Spleen (tissue), 11 donors: ENCODE results near the gene FMOD. TPM values are rescaled to one million over a fixed set of nuclear protein-coding genes. Genes with fewer than 3 reads are reported as not detected.

Experiments used
- DNase-seq: peaks from one replicate; pipeline ENCODE4 v3.0.0-alpha.2; 2020
- H3K27ac ChIP-seq, 8 donors: fragments of 200-600 bp; sonication (generic) in 7 of 8; 1 replicate in 4 of 8; 2 replicates in 4 of 8; pipeline versions ENCODE4 v1.5.0 to v1.8.0; 2016 to 2021; ENCODE audit warnings: inconsistent platforms in 4 of 8, mild to moderate bottlenecking in 4 of 8, moderate library complexity in 1 of 8
- H3K27me3 ChIP-seq, 7 donors: fragments of 200-600 bp; sonication (generic) in 6 of 7; replicated peaks in 1 of 7; 1 replicate in 4 of 7; 2 replicates in 3 of 7; pipeline versions ENCODE4 v1.5.0 to v1.8.0; 2016 to 2021; ENCODE audit warnings: inconsistent platforms in 3 of 7, mild to moderate bottlenecking in 1 of 7
- H3K36me3 ChIP-seq, 6 donors: fragments of 200-600 bp; sonication (generic) in 5 of 6; 1 replicate in 4 of 6; 2 replicates in 2 of 6; pipeline versions ENCODE4 v1.5.0 to v1.8.0; 2016 to 2021; ENCODE audit warnings: inconsistent platforms in 2 of 6
- H3K4me1 ChIP-seq, 6 donors: fragments of 200-600 bp; sonication (generic) in 5 of 6; 1 replicate in 3 of 6; 2 replicates in 3 of 6; pipeline versions ENCODE4 v1.5.0 to v1.8.0; 2016 to 2021; ENCODE audit warnings: inconsistent platforms in 3 of 6
- H3K4me3 ChIP-seq, 8 donors: fragments of 200-600 bp; sonication (generic) in 7 of 8; 1 replicate in 4 of 8; 2 replicates in 4 of 8; pipeline versions ENCODE4 v1.5.0 to v1.8.0; 2016 to 2021; ENCODE audit warnings: inconsistent platforms in 4 of 8, mild to moderate bottlenecking in 4 of 8, moderate library complexity in 2 of 8
- H3K9me3 ChIP-seq, 8 donors: fragments of 200-600 bp; sonication (generic) in 7 of 8; 1 replicate in 4 of 8; 2 replicates in 4 of 8; pipeline versions ENCODE4 v1.5.0 to v1.8.0; 2016 to 2021; ENCODE audit warnings: inconsistent platforms in 4 of 8
- POLR2A ChIP-seq, 3 donors: fragments of 450-650 bp; IDR thresholded peaks; one replicate each; pipeline ENCODE4 v1.5.1; 2017; ENCODE audit warnings: antibody characterized with exemption in 3 of 3, mild to moderate bottlenecking in 1 of 3
- POLR2AphosphoS5 ChIP-seq, 3 donors: sonication (generic); formaldehyde crosslinking; IDR thresholded peaks; one replicate each; pipeline ENCODE4 v1.5.1; 2017; ENCODE audit warnings: antibody characterized with exemption in 3 of 3
- WGBS, 5 donors: extraction: QIAGEN DNeasy Blood & Tissue Kit in 3 of 5; methylation state at CpG; one replicate each; pipeline versions ENCODE4 v1.1.5 to v1.1.7; 2013 to 2018; 5-methylcytosine and 5-hydroxymethylcytosine counted together
- intact Hi-C: fragments of 100-400 bp; cut with DNase I; formaldehyde crosslinking; loops from one replicate; pipeline ENCODE4 v1.15.0; 2023; ENCODE audit warnings: low total_unique reads
- polyA plus RNA-seq, 3 donors: library from polyadenylated mRNA; stranded (reverse); fragments of 200-250 nt; gene quantifications; one replicate each; pipeline ENCODE4 v1.2.1, GENCODE V29; 2013
- total RNA-seq, 7 donors: library from RNA; depleted of rRNA in 3 of 7; stranded (reverse); fragments of >200 nt in 3 of 7; fragmentation: NEBNext Ultra II Directional in 4 of 7; extraction: Animal tissue kit (Norgen Biotek cat#: 25700) in 4 of 7; gene quantifications; one replicate each; pipeline versions ENCODE4 v1.1.0 to v1.2.1, GENCODE V29; 2016 to 2021
- TF ChIP-seq, protein P1 (sequence below), 11 experiments: fragments of 200-600 bp in 7 of 11; fragments of 450-650 bp in 4 of 11; sonication (generic) in 4 of 11; IDR thresholded peaks in 8 of 11; conservative IDR thresholded peaks in 3 of 11; 1 replicate in 7 of 11; 2 replicates in 4 of 11; pipeline versions ENCODE4 v1.4.0 to v1.8.0; 2016 to 2021; ENCODE audit warnings: antibody characterized with exemption in 11 of 11, inconsistent platforms in 4 of 11, mild to moderate bottlenecking in 1 of 11
- donor health status: healthy with polysubstance abuse.
- donor health status: DM: no; HTN: no; CAD: no; lungs with moderate emphysema.
- donor health status: DM: no; HTN: no; CAD: no.
- donor health status: Bipolar disorder and iron deficiency.
- donor health status: healthy.
- donor health status: DM: no; HTN: no; CAD: no.
- donor health status: DM: yes; HTN: yes; CAD: no.

Gene FMOD
- total and polyA plus RNA-seq, 10 donors: 4.5 to 30.0 (median 17.0) TPM

- Histone ChIP-seq H3K4me1 (peaks cover 40 to 82% (median 77%) of the 10 kb centered on the region in 6 donors), H3K27ac (peak within 1 kb of the TSS; percentile 97 to 100 (median 99)), H3K9me3 (no peaks in the 10 kb centered on the region), H3K36me3 (peaks cover 0 to 36% (median 29%) of the 10 kb centered on the region in 6 donors), H3K27me3 (no peaks in the 10 kb centered on the region), H3K4me3 (peak within 1 kb of the TSS; percentile 63 to 100 (median 93))
- WGBS, 5 donors: 1 to 3% (median 1%) methylated on average over 18 to 79 of the region's 79 CpGs
- TF ChIP-seq, protein P1, sequence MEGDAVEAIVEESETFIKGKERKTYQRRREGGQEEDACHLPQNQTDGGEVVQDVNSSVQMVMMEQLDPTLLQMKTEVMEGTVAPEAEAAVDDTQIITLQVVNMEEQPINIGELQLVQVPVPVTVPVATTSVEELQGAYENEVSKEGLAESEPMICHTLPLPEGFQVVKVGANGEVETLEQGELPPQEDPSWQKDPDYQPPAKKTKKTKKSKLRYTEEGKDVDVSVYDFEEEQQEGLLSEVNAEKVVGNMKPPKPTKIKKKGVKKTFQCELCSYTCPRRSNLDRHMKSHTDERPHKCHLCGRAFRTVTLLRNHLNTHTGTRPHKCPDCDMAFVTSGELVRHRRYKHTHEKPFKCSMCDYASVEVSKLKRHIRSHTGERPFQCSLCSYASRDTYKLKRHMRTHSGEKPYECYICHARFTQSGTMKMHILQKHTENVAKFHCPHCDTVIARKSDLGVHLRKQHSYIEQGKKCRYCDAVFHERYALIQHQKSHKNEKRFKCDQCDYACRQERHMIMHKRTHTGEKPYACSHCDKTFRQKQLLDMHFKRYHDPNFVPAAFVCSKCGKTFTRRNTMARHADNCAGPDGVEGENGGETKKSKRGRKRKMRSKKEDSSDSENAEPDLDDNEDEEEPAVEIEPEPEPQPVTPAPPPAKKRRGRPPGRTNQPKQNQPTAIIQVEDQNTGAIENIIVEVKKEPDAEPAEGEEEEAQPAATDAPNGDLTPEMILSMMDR (IDR thresholded peaks at IDR 0.05 in 8 of 11, conservative IDR thresholded peaks at IDR 0.05 in 3 of 11): peak in 3 of 11 experiments; percentile 6 to 36 (median 7)
- TF ChIP-seq POLR2AphosphoS5 (IDR thresholded peaks at IDR 0.05): peak; percentile 100
- peak; percentile 99 to 100 (median 99) for TF ChIP-seq POLR2A (IDR thresholded peaks at IDR 0.05)
- intact Hi-C loops: loop anchor here (5.0 kb wide), 1 partner anchor 33 kb away; no protein-coding TSS in a partner anchor
- peak; percentile 98 for DNase-seq
Observed at GRCh38 chr1:203304919-203305808, 45.8 kb downstream of the FMOD start, which contains the start of gene BTG2. BTG2 (plus strand) TSS chr1:203305519; CDS start chr1:203305607, 88 bp downstream.

DNA sequence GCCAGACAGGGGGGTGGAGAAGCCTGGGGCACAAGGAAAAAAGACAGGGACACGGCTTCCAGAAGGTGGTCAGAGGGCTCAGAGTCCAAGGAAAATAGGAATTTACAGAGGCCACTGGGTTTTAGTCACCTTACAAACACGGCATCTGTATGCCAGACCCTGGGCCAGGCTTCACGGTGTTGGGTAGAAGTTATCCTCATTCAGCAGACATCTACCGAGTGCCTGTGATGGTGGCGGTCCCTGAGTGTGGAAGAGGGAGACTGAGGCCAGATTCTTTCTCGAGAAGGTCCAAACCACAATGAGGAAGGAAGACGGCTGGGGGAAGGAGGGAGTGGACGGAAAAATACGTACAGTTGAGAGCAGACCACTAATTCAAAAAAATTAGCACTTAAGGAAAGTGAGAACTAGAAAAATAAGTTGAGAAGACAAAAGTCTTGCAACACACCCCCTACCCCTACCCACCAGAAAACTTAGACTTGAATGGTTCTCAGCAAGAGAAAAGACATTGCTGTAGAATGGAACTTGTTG, 46.5 kb downstream of the FMOD start:
- no peaks in the 10 kb centered on the region for H3K27me3 ChIP-seq
- H3K27ac ChIP-seq: peak overlapping the region; percentile 97 to 100 (median 99)
- peak overlapping the region in 6 of 8 donors; percentile 19 to 99 (median 88) for H3K4me3 ChIP-seq
- DNase-seq: no peak
- peaks cover 0 to 29% (median 25%) of the 10 kb centered on the region in 6 donors for H3K36me3 ChIP-seq
- TF ChIP-seq, protein P1 (IDR thresholded peaks at IDR 0.05 in 8 of 11, conservative IDR thresholded peaks at IDR 0.05 in 3 of 11): no peak
- no peak for TF ChIP-seq POLR2A (IDR thresholded peaks at IDR 0.05)
- TF ChIP-seq POLR2AphosphoS5 (IDR thresholded peaks at IDR 0.05): no peak
- intact Hi-C loops: no loop called here
- 34 to 51% (median 43%) methylated on average over 9 of the region's 9 CpGs for WGBS, 5 donors
- peaks cover 34 to 82% (median 74%) of the 10 kb centered on the region in 6 donors for H3K4me1 ChIP-seq
- H3K9me3 ChIP-seq: no peaks in the 10 kb centered on the region

DNA sequence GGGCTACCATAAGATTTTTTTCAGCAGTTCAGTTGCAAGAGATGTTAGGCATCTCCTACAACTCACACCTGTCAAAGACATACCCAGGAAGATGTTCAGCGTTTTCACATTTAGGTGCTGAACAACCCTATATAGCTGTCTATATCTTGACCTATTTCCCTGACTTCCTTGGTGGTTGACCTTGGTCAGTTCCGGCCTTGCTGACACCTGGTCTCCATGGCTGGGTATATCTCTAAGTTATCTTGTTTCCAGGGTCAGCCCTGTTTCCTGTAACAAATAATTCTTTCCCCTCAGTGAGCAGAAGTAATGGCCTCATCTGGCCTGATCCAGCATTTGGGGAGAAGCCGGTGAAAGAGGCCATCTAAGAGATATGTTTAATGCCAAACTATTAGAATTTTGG, 48.0 kb downstream of the FMOD start:
- no peaks in the 10 kb centered on the region for H3K9me3 ChIP-seq
- H3K4me3 ChIP-seq: no peak overlapping the region
- TF ChIP-seq POLR2A (IDR thresholded peaks at IDR 0.05) (no peak), POLR2AphosphoS5 (IDR thresholded peaks at IDR 0.05) (peak in 1 of 3 donors; percentile 39)
- TF ChIP-seq, protein P1 (IDR thresholded peaks at IDR 0.05 in 8 of 11, conservative IDR thresholded peaks at IDR 0.05 in 3 of 11): no peak
- no peak for DNase-seq
- no peaks in the 10 kb centered on the region for H3K27me3 ChIP-seq
- 70 to 86% (median 77%) methylated on average over 3 of the region's 3 CpGs for WGBS, 5 donors
- peaks cover 23 to 82% (median 68%) of the 10 kb centered on the region in 6 donors for H3K4me1 ChIP-seq
- H3K27ac ChIP-seq: peak overlapping the region in 5 of 8 donors; percentile 42 to 100 (median 99)
- peaks cover 0 to 13% (median 10%) of the 10 kb centered on the region in 6 donors for H3K36me3 ChIP-seq
- intact Hi-C loops: no loop called here
